Activated T-helper 2 cell treated with anti-CD3 and anti-CD28 coated beads, Interferon-gamma antibody, Interleukin-2, Interleukin-4, amounts not matched to agents 10 μg/mL and 5 μg/mL and 100 μg/mL, durations not matched to agents 14 hours and 24 hours and 36 hours (primary cell): Measurements from ENCODE around the gene ZNF613. TPM values are rescaled to one million over a fixed set of nuclear protein-coding genes. Genes with fewer than 3 reads are reported as not detected.
"Not testable (repeated sequence)": the region's sequence is repeated elsewhere in the genome, so short reads cannot be mapped to it uniquely, and the experiment has no call there.

Experiments used
- DNase-seq: peaks from one replicate; pipeline ENCODE4 v3.0.0; 2021; ENCODE audit warnings: low spot score
- H3K27ac Mint-ChIP-seq: one replicate; pipeline ENCODE4 v1.8.0; 2021; ENCODE audit warnings: mixed read lengths
- H3K27me3 Mint-ChIP-seq: one replicate; pipeline ENCODE4 v1.8.0; 2021; ENCODE audit warnings: low read depth, mixed read lengths
- H3K36me3 Mint-ChIP-seq: one replicate; pipeline ENCODE4 v1.8.0; 2021; ENCODE audit warnings: low read depth, mixed read lengths
- H3K4me1 Mint-ChIP-seq: one replicate; pipeline ENCODE4 v1.8.0; 2021; ENCODE audit warnings: low read depth, mixed read lengths
- H3K4me3 Mint-ChIP-seq: one replicate; pipeline ENCODE4 v1.8.0; 2021; ENCODE audit warnings: low read depth, mild to moderate bottlenecking, moderate library complexity, mixed read lengths
- H3K9me3 Mint-ChIP-seq: one replicate; pipeline ENCODE4 v1.8.0; 2021; ENCODE audit warnings: mixed read lengths
- intact Hi-C: fragments of 100-400 bp; cut with micrococcal nuclease; formaldehyde crosslinking; loops from one replicate; pipeline ENCODE4 v1.15.1; 2023
- total RNA-seq: library from RNA; stranded (reverse); gene quantifications from 2 replicates; pipeline ENCODE4 v1.2.3, GENCODE V29; 2022

The ZNF613 gene
- total RNA-seq, 1 donor from 2014 or later, result 3.6 TPM

DNA sequence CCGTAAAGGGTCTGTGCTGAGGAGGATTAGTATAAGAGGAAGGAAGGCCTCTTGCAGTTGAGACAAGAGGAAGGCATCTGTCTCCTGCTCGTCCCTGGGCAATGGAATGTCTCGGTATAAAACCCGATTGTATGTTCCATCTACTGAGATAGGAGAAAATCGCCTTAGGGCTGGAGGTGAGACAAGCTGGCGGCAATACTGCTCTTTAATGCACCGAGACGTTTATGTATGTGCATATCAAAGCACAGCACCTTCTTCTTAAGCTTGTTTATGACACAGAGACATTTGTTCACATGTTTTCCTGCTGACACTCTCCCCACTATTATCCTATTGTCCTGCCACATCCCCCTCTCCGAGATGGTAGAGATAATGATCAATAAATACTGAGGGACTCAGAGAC lies 21.2 kb upstream of the ZNF613 start:
- peaks cover 53% of the 10 kb centered on the region for H3K36me3 Mint-ChIP-seq
- DNase-seq, H3K4me3 Mint-ChIP-seq, H3K27me3 Mint-ChIP-seq, H3K27ac Mint-ChIP-seq: not testable (repeated sequence)
- H3K9me3 Mint-ChIP-seq, result peaks cover 76% of the 10 kb centered on the region
- intact Hi-C loops, result loop anchor here (10.0 kb wide), 2 partner anchors 119 to 289 kb away; partner anchors contain the start of genes PPP2R1A and ZNF614
- H3K4me1 Mint-ChIP-seq, result peaks cover 13% of the 10 kb centered on the region

DNA sequence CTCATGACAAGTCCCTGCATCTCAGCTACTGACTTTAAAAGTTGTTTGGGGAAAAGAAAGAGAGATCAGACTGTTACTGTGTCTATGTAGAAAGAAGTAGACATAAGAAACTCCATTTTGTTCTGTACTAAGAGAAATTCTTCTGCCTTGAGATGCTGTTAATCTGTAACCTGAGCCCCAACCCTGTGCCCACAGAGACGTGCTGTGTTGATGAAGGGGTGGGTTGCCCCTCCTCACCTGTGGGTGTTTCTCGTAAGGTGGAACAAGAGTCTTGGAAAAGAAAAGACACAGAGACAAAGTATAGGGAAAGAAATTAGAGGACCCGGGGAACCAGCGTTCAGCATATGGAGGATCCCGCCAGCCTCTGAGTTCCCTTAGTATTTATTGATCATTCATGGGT lies 19.3 kb upstream of the ZNF613 start:
- Mint-ChIP-seq H3K4me1 (peaks cover 12% of the 10 kb centered on the region), H3K36me3 (peaks cover 34% of the 10 kb centered on the region), H3K9me3 (peaks cover 71% of the 10 kb centered on the region)
- H3K27ac Mint-ChIP-seq, H3K27me3 Mint-ChIP-seq, DNase-seq, H3K4me3 Mint-ChIP-seq: not testable (repeated sequence)
- intact Hi-C loops, result loop anchor here (10.0 kb wide), 2 partner anchors 117 to 287 kb away; partner anchors contain the start of genes PPP2R1A and ZNF614

- no peaks in the 10 kb centered on the region for H3K27me3 Mint-ChIP-seq
- H3K27ac Mint-ChIP-seq, result no peak overlapping the region
- no peak for DNase-seq
- H3K36me3 Mint-ChIP-seq, result peaks cover 10% of the 10 kb centered on the region
- intact Hi-C loops, result no loop called here
- H3K9me3 Mint-ChIP-seq, result peaks cover 66% of the 10 kb centered on the region
- no peaks in the 10 kb centered on the region for H3K4me1 Mint-ChIP-seq
- no peak overlapping the region for H3K4me3 Mint-ChIP-seq
Observed at GRCh38 chr19:51915324-51915867, 11.9 kb upstream of the ZNF613 start.

- intact Hi-C loops, result no loop called here
- peaks cover 71% of the 10 kb centered on the region for H3K9me3 Mint-ChIP-seq
- no peak for DNase-seq
- H3K36me3 Mint-ChIP-seq, result peaks cover 10% of the 10 kb centered on the region
- no peak overlapping the region for H3K27ac Mint-ChIP-seq
- H3K4me1 Mint-ChIP-seq, result no peaks in the 10 kb centered on the region
- no peak overlapping the region for H3K4me3 Mint-ChIP-seq
- no peaks in the 10 kb centered on the region for H3K27me3 Mint-ChIP-seq
Observed at GRCh38 chr19:51916167-51916566, 11.1 kb upstream of the ZNF613 start.

GRCh38 chr19:51919606-51920005 lies 7.7 kb upstream of the ZNF613 start:
- no peak for DNase-seq
- Mint-ChIP-seq H3K27me3 (no peaks in the 10 kb centered on the region), H3K4me1 (no peaks in the 10 kb centered on the region), H3K27ac (no peak overlapping the region), H3K4me3 (no peak overlapping the region), H3K9me3 (peaks cover 74% of the 10 kb centered on the region), H3K36me3 (peaks cover 10% of the 10 kb centered on the region)
- intact Hi-C loops, result no loop called here

DNA sequence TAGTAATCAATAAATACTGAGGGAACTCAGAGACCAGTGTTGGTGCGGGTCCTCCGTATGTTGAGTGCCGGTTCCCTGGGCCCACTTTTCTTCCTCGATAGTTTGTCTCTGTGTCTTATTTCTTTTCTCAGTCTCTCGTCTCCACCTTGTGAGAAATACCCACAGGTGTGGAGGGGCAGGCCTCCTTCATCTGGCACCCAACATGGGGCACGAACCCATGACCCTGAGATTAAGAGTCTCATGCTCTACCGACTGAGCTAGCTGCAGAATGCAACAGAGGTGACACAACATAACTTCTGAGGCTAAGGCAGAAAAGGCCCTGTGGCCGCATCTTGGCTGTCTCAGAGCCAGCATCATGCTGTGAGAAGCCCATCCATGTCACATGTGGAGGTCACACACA lies 5.3 kb upstream of the ZNF613 start:
- intact Hi-C loops, result no loop called here
- Mint-ChIP-seq H3K36me3 (peaks cover 19% of the 10 kb centered on the region), H3K9me3 (peaks cover 76% of the 10 kb centered on the region), H3K4me1 (peaks cover 6% of the 10 kb centered on the region), H3K27ac (no peak overlapping the region), H3K4me3 (no peak overlapping the region), H3K27me3 (no peaks in the 10 kb centered on the region)
- no peak for DNase-seq

GRCh38 chr19:51926426-51926783 lies 867 bp upstream of the ZNF613 start:
- Mint-ChIP-seq H3K27ac (peak overlapping the region; percentile 93), H3K27me3 (no peaks in the 10 kb centered on the region), H3K4me3 (peak overlapping the region; percentile 97), H3K9me3 (peaks cover 85% of the 10 kb centered on the region), H3K36me3 (peaks cover 54% of the 10 kb centered on the region), H3K4me1 (peaks cover 15% of the 10 kb centered on the region)
- intact Hi-C loops, result loop anchor here (5.0 kb wide), 1 partner anchor 246 kb away; the partner anchor contains the start of gene ZNF836
- no peak for DNase-seq

GRCh38 chr19:51927859-51928258 lies 587 bp downstream of the ZNF613 start:
- Mint-ChIP-seq H3K27ac (peak overlapping the region; percentile 93), H3K27me3 (no peaks in the 10 kb centered on the region), H3K36me3 (peaks cover 61% of the 10 kb centered on the region), H3K9me3 (peaks cover 81% of the 10 kb centered on the region), H3K4me3 (peak overlapping the region; percentile 97), H3K4me1 (peaks cover 15% of the 10 kb centered on the region)
- intact Hi-C loops, result loop anchor here (1.0 to 5.0 kb wide), 6 partner anchors 23 to 244 kb away; partner anchors contain the start of genes ZNF350, ZNF614, ZNF615 and ZNF649
- no peak for DNase-seq

DNA sequence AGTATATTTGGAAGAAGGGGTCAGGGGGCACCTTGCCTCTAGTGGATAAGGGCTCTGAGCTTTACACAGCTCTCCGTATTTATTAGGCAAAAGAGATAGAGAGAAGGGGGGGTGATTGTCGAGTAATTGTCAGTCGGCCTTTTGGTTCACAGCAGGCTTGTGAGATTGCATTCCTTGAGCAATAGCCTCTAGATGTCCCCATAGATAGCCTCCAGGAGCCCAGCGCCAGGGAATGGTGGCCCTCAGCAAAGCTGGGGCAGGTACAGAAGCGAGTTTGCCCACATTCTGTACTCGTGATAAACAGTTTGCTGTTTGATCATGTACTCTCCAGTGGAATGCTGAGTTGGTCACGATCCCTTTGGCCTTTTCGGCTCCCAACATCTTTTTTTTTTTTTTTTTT lies 4.6 kb downstream of the ZNF613 start:
- H3K36me3 Mint-ChIP-seq, result peaks cover 88% of the 10 kb centered on the region
- intact Hi-C loops, result no loop called here
- H3K27me3 Mint-ChIP-seq, result no peaks in the 10 kb centered on the region
- H3K27ac Mint-ChIP-seq, result no peak overlapping the region
- H3K4me1 Mint-ChIP-seq, result peaks cover 9% of the 10 kb centered on the region
- peaks cover 65% of the 10 kb centered on the region for H3K9me3 Mint-ChIP-seq
- no peak for DNase-seq
- no peak overlapping the region for H3K4me3 Mint-ChIP-seq

- H3K9me3 Mint-ChIP-seq, result peaks cover 71% of the 10 kb centered on the region
- intact Hi-C loops, result no loop called here
Observed at GRCh38 chr19:51938936-51939335, 11.7 kb downstream of the ZNF613 start.

GRCh38 chr19:51944798-51945552 lies 17.7 kb downstream of the ZNF613 start:
- Mint-ChIP-seq H3K27me3 (no peaks in the 10 kb centered on the region), H3K27ac (no peak overlapping the region), H3K9me3 (peaks cover 89% of the 10 kb centered on the region), H3K36me3 (peaks cover 68% of the 10 kb centered on the region), H3K4me1 (no peaks in the 10 kb centered on the region), H3K4me3 (no peak overlapping the region)
- DNase-seq, result no peak
- intact Hi-C loops, result no loop called here

More at GRCh38 chr19:51938936-51939335, 11.7 kb downstream of the ZNF613 start:
- H3K36me3 Mint-ChIP-seq, result peaks cover 96% of the 10 kb centered on the region
- no peak overlapping the region for H3K4me3 Mint-ChIP-seq
- no peaks in the 10 kb centered on the region for H3K27me3 Mint-ChIP-seq
- DNase-seq, result no peak
- no peak overlapping the region for H3K27ac Mint-ChIP-seq
- no peaks in the 10 kb centered on the region for H3K4me1 Mint-ChIP-seq

DNA sequence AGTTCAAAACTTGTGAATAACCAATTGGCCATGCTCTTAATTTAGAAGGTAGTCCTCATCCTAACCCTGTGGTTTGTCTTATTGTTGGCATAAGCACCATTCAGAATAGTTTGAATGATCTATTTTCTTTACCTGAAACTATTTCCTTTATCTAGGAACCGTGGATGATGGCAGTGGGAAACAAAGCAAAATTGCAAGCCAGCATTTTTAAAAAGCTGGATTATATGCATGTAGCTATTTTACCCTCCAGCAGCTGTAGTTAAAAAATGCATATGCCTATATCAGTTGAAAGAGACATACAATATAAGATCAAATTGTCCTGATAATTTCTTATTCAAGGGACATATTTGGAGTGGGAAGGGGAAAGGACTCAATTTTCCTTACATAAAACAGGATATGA lies 19.3 kb downstream of the ZNF613 start:
- Mint-ChIP-seq H3K9me3 (peaks cover 93% of the 10 kb centered on the region), H3K4me3 (no peak overlapping the region), H3K4me1 (no peaks in the 10 kb centered on the region), H3K36me3 (peaks cover 51% of the 10 kb centered on the region), H3K27ac (no peak overlapping the region), H3K27me3 (no peaks in the 10 kb centered on the region)
- intact Hi-C loops, result no loop called here
- no peak for DNase-seq

DNA sequence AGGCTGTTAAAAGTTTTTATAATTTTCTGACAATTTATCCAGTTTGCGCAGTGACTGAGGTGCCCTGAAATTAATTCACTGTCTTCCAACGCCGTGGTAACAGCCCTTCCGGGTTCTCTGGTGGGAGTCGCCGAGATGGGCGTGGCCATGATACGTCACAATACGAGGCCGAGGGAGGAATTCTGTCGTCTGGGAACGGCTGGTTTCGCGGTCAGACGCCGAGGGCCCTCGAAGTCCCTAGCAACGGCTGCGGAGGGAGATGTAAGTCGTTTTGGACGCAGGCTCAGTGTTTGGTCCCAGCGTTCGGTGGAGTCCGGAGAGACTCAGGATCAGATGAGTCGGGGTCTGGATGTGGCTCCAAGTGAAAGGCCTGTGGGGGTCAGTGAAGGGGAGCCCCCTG lies 21.7 kb downstream of the ZNF613 start:
- H3K4me1 Mint-ChIP-seq, result no peaks in the 10 kb centered on the region
- H3K4me3 Mint-ChIP-seq, result no peak overlapping the region
- no peak for DNase-seq
- intact Hi-C loops, result no loop called here
- H3K9me3 Mint-ChIP-seq, result peaks cover 80% of the 10 kb centered on the region
- H3K27ac Mint-ChIP-seq, result no peak overlapping the region
- H3K36me3 Mint-ChIP-seq, result peaks cover 28% of the 10 kb centered on the region
- H3K27me3 Mint-ChIP-seq, result no peaks in the 10 kb centered on the region
